HEK293 (cell line): ENCODE results near the gene MGAT4A.

Source experiments
- CTCF ChIA-PET: fragments of 350-600 bp; formaldehyde crosslinking; extraction: SDS; loops from one replicate; lab custom pipeline; 2021; ENCODE audit warnings: antibody characterized with exemption; lab: Yijun Ruan, JAX
- POLR2A ChIA-PET: fragments of 300-600 bp; formaldehyde crosslinking; extraction: SDS; loops from one replicate; lab custom pipeline; 2020; ENCODE audit warnings: antibody characterized with exemption, inconsistent platforms; lab: Yijun Ruan, JAX
- H3K27ac ChIP-seq: fragments of 200-500 bp; sonication (Bioruptor generic); 2 replicates; pipeline ENCODE4 v1.5.1; 2014; ENCODE audit warnings: low read depth, low read length, control low read depth, inconsistent platforms; ENCODE audit errors: extremely low read depth
- H3K36me3 ChIP-seq, 2 experiments: fragments of 200-500 bp in 1 of 2; sonication (Bioruptor generic) in 1 of 2; 1 replicate in 1 of 2; 2 replicates in 1 of 2; pipeline ENCODE4 v1.5.1; 2014 to 2017; ENCODE audit warnings: inconsistent platforms in 2 of 2, low read length in 2 of 2; ENCODE audit not compliant: control insufficient read depth in 2 of 2, insufficient read depth in 1 of 2
- H3K4me1 ChIP-seq: fragments of 200-500 bp; sonication (Bioruptor generic); 2 replicates; pipeline ENCODE4 v1.5.1; 2014; ENCODE audit warnings: mild to moderate bottlenecking, low read length, inconsistent platforms; ENCODE audit not compliant: control insufficient read depth, insufficient read depth
- H3K4me3 ChIP-seq: 2 replicates; pipeline ENCODE4 v1.5.1; 2011; ENCODE audit warnings: low read depth, mild to moderate bottlenecking, control low read depth, low read length, moderate library complexity
- H3K9me3 ChIP-seq: fragments of 200-500 bp; sonication (Bioruptor generic); 2 replicates; pipeline ENCODE4 v1.5.1; 2014; ENCODE audit warnings: low read depth, low read length, inconsistent platforms; ENCODE audit not compliant: control insufficient read depth, insufficient read depth
- EGR2 ChIP-seq: fragments of 450-650 bp; formaldehyde crosslinking; IDR thresholded peaks from 2 replicates; pipeline ENCODE4 v1.5.1; 2016; ENCODE audit warnings: low read depth, missing biosample characterization, missing genetic modification characterization
- KLF10 ChIP-seq: fragments of 450-650 bp; IDR thresholded peaks from 2 replicates; pipeline ENCODE4 v1.5.1; 2018; ENCODE audit warnings: missing biosample characterization, mild to moderate bottlenecking, missing genetic modification characterization
- SCRT1 ChIP-seq: fragments of 450-650 bp; formaldehyde crosslinking; IDR thresholded peaks from 2 replicates; pipeline ENCODE4 v1.5.1; 2016; ENCODE audit warnings: missing biosample characterization, missing genetic modification characterization, borderline replicate concordance
- SCRT2 ChIP-seq: fragments of 450-650 bp; formaldehyde crosslinking; IDR thresholded peaks from 2 replicates; pipeline ENCODE4 v1.5.1; 2016; ENCODE audit warnings: missing biosample characterization, missing genetic modification characterization
- ZIC2 ChIP-seq: fragments of 450-650 bp; formaldehyde crosslinking; IDR thresholded peaks from 2 replicates; pipeline ENCODE4 v1.5.1; 2016; ENCODE audit warnings: missing biosample characterization, missing genetic modification characterization
- ZNF138 ChIP-seq: fragments of 450-650 bp; formaldehyde crosslinking; IDR thresholded peaks from 2 replicates; pipeline ENCODE4 v1.5.1; 2016; ENCODE audit warnings: missing biosample characterization, missing genetic modification characterization, borderline replicate concordance
- ZNF169 ChIP-seq: fragments of 450-650 bp; formaldehyde crosslinking; IDR thresholded peaks from 2 replicates; pipeline ENCODE4 v1.5.1; 2016; ENCODE audit warnings: missing biosample characterization, missing genetic modification characterization
- ZNF175 ChIP-seq: fragments of 450-650 bp; formaldehyde crosslinking; IDR thresholded peaks from 2 replicates; pipeline ENCODE4 v1.5.1; 2016; ENCODE audit warnings: missing biosample characterization, missing genetic modification characterization
- ZNF2 ChIP-seq: fragments of 450-650 bp; formaldehyde crosslinking; IDR thresholded peaks from 2 replicates; pipeline ENCODE4 v1.5.1; 2016; ENCODE audit warnings: missing biosample characterization, missing genetic modification characterization
- ZNF223 ChIP-seq: fragments of 450-650 bp; formaldehyde crosslinking; IDR thresholded peaks from 2 replicates; pipeline ENCODE4 v1.5.1; 2016; ENCODE audit warnings: missing biosample characterization, missing genetic modification characterization
- ZNF23 ChIP-seq: fragments of 450-650 bp; formaldehyde crosslinking; IDR thresholded peaks from 2 replicates; pipeline ENCODE4 v1.5.1; 2016; ENCODE audit warnings: missing biosample characterization, missing genetic modification characterization, borderline replicate concordance
- ZNF239 ChIP-seq: fragments of 450-650 bp; formaldehyde crosslinking; IDR thresholded peaks from 2 replicates; pipeline ENCODE4 v1.5.1; 2016; ENCODE audit warnings: missing biosample characterization, missing genetic modification characterization
- ZNF366 ChIP-seq: fragments of 450-650 bp; formaldehyde crosslinking; conservative IDR thresholded peaks from 2 replicates; pipeline ENCODE4 v1.5.1; 2016; ENCODE audit warnings: missing biosample characterization, missing genetic modification characterization
- ZNF404 ChIP-seq: fragments of 450-650 bp; formaldehyde crosslinking; IDR thresholded peaks from 2 replicates; pipeline ENCODE4 v1.5.1; 2017; ENCODE audit warnings: missing biosample characterization, missing genetic modification characterization
- ZNF664 ChIP-seq: fragments of 450-650 bp; formaldehyde crosslinking; IDR thresholded peaks from 2 replicates; pipeline ENCODE4 v1.5.1; 2016; ENCODE audit warnings: missing biosample characterization, missing genetic modification characterization
- ZNF701 ChIP-seq: fragments of 450-650 bp; formaldehyde crosslinking; IDR thresholded peaks from 2 replicates; pipeline ENCODE4 v1.5.1; 2016; ENCODE audit warnings: missing biosample characterization, missing genetic modification characterization
- ZNF707 ChIP-seq: fragments of 450-650 bp; formaldehyde crosslinking; IDR thresholded peaks from 2 replicates; pipeline ENCODE4 v1.5.1; 2016; ENCODE audit warnings: missing biosample characterization, missing genetic modification characterization
- ZNF791 ChIP-seq: fragments of 450-650 bp; formaldehyde crosslinking; IDR thresholded peaks from 2 replicates; pipeline ENCODE4 v1.5.1; 2016; ENCODE audit warnings: missing biosample characterization, missing genetic modification characterization
- ZNF843 ChIP-seq: fragments of 450-650 bp; formaldehyde crosslinking; IDR thresholded peaks from 2 replicates; pipeline ENCODE4 v1.5.1; 2016; ENCODE audit warnings: missing biosample characterization, missing genetic modification characterization
- ZSCAN16 ChIP-seq: fragments of 450-650 bp; formaldehyde crosslinking; IDR thresholded peaks from 2 replicates; pipeline ENCODE4 v1.5.1; 2016; ENCODE audit warnings: missing biosample characterization, missing genetic modification characterization
- ZXDB ChIP-seq: fragments of 450-650 bp; formaldehyde crosslinking; IDR thresholded peaks from 2 replicates; pipeline ENCODE4 v1.5.1; 2016; ENCODE audit warnings: missing biosample characterization, missing genetic modification characterization
- TF ChIP-seq, protein P1 (sequence below): fragments of 450-650 bp; IDR thresholded peaks from 2 replicates; pipeline ENCODE4 v1.5.1; 2018; ENCODE audit warnings: missing biosample characterization, missing genetic modification characterization
- TF ChIP-seq, protein P2 (sequence below): fragments of 450-650 bp; formaldehyde crosslinking; IDR thresholded peaks from 2 replicates; pipeline ENCODE4 v1.5.1; 2016; ENCODE audit warnings: missing biosample characterization, missing genetic modification characterization

Gene MGAT4A

DNA sequence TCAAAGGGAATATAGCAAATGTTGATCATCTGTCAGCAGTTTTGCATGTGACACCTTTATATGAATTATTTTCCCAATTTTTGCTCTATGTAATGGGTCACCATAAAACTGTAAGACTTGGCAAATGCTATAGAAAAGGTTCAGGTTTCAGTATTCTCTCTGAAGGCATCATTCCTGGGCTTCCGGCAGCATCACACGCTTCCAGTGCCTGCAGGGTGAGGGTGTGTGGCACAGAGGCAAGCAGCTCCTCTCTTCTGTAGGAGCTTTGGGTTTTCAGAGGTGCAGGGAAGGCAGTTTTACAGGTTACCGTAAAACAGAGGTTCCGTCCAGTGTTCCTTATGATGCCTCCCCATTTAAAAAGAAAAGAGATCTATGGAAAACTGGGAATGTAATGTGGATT, 141.4 kb downstream of the MGAT4A start (continued):
- TF ChIP-seq, protein P1, sequence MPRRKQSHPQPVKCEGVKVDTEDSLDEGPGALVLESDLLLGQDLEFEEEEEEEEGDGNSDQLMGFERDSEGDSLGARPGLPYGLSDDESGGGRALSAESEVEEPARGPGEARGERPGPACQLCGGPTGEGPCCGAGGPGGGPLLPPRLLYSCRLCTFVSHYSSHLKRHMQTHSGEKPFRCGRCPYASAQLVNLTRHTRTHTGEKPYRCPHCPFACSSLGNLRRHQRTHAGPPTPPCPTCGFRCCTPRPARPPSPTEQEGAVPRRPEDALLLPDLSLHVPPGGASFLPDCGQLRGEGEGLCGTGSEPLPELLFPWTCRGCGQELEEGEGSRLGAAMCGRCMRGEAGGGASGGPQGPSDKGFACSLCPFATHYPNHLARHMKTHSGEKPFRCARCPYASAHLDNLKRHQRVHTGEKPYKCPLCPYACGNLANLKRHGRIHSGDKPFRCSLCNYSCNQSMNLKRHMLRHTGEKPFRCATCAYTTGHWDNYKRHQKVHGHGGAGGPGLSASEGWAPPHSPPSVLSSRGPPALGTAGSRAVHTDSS = no peak
- TF ChIP-seq ZNF138 (tag by site-specific recombination) = no peak

DNA sequence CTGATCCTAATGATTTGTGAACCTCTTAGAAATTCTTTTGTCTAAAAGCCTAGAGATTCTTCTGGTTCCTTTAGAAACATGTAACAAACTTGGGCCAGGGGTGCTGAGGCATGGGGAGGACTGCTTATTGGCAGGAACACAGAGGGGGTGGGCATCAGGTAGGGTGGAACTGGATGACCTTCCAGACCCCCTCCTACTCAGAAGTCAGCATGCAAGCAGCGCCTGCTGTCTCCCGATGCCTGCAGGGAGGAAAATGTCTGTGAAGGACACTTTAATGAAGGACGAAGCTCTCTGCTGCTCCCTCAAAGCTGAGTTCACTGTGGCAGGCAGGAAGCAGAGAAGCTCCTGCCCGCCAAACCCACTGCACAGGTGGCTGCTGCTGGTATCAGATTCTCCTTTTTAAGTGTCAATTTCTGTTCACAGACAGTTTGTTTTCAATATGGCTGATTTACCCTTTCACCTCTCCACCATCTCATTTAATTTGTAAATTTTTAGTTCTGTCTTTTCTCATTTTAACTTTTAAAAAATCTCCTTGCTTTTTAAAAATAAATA, 142.0 kb downstream of the MGAT4A start:
- TF ChIP-seq ZNF664 (tag by site-specific recombination) (0 out of 2 replicates have a peak, but pooled peaks have one; percentile 20), ZIC2 (peak; percentile 74), ZSCAN16 (no peak)
- ChIA-PET CTCF (no interaction called here), POLR2A (no interaction called here)
- H3K36me3 ChIP-seq = peaks cover 4 to 27% of the 10 kb centered on the region in 2 experiments; a peak in 2 of 3 replicates
- H3K9me3 ChIP-seq = no peaks in the 10 kb centered on the region
- H3K4me3 ChIP-seq = no peak overlapping the region
- no peaks in the 10 kb centered on the region; the same call in 1 of the 2 replicates for H3K4me1 ChIP-seq
- no peak overlapping the region for H3K27ac ChIP-seq

DNA sequence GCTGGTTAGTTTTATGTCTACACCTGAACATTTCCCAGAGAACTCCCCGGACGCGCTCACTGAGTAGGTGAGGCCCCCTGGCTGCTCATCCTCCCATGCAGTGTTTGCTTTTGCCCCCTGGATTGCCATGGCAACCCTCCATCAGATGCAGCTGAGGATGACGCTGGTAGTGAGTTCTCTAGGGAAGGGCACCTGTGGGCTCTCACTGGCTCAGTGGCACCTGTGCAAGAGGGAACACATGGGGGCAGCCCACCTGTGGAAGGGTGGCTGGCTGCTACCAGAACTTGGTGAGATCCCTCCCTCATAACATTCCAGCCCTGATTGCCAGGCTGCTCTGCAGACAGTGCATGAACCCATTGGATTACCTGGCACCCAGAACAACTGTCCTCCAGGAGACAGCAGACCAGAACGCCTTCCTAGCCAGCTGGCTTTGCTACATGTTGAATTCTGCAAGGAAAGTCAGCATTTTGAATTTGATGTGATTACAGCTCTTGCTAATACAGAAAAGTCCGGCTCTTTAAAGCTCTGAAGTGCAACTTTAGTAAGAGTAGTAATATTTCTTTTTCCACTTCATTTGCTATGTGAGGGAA, 144.3 kb downstream of the MGAT4A start:
- peaks cover 4 to 39% of the 10 kb centered on the region in 2 experiments; a peak in 2 of 3 replicates for H3K36me3 ChIP-seq
- no peak for TF ChIP-seq ZNF701 (tag by site-specific recombination)
- TF ChIP-seq SCRT2 (tag by site-specific recombination) = 0 out of 2 replicates have a peak, but pooled peaks have one; percentile 32
- no peak for TF ChIP-seq ZXDB (tag by site-specific recombination)
- 0 out of 2 replicates have a peak, but pooled peaks have one; percentile 25 for TF ChIP-seq SCRT1 (tag by site-specific recombination)
- ChIA-PET POLR2A (interaction anchor here (1.6 kb wide), 1 partner anchor 22 kb away, joined by 3 read pairs; the partner anchor contains the start of genes COA5 and UNC50), CTCF (interaction anchor here (0.6 to 1.0 kb wide), 2 partner anchors 15 to 503 kb away, joined by 3 read pairs; no protein-coding TSS in a partner anchor)
- H3K4me1 ChIP-seq = no peaks in the 10 kb centered on the region; the same call in 1 of the 2 replicates
- no peaks in the 10 kb centered on the region for H3K9me3 ChIP-seq
- H3K4me3 ChIP-seq = no peak overlapping the region
- H3K27ac ChIP-seq = no peak overlapping the region

DNA sequence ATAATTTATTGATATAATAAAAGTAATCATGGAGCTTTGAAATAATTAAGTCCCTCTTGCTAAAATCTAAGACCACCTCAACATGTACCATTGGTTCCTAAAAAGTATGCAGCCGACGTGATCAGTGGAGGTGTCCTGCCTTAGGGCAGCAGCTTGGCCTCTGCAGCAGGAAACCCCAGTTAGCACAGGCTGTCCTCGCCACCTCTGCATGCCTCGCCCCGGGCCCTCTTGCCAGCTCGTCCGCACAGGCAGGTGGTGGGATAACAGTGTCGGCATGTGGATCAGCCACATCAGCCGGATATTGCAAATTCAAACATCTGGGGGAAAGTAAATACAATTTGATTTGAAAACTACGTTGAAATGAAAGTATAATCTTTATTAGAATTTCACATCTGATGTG, 145.5 kb downstream of the MGAT4A start:
- H3K4me3 ChIP-seq = no peak overlapping the region
- TF ChIP-seq ZNF223 (tag by site-specific recombination) (no peak), ZNF239 (tag by site-specific recombination) (no peak), ZNF366 (tag by site-specific recombination) (no peak), ZNF175 (tag by site-specific recombination) (no peak), ZNF23 (tag by site-specific recombination) (no peak), EGR2 (tag by site-specific recombination) (no peak), ZNF2 (no peak), ZNF791 (tag by site-specific recombination) (no peak), ZNF843 (tag by site-specific recombination) (no peak), ZNF169 (tag by site-specific recombination) (no peak), KLF10 (no peak), ZNF707 (tag by site-specific recombination) (no peak), ZNF404 (tag by site-specific recombination) (no peak)
- TF ChIP-seq, protein P2, sequence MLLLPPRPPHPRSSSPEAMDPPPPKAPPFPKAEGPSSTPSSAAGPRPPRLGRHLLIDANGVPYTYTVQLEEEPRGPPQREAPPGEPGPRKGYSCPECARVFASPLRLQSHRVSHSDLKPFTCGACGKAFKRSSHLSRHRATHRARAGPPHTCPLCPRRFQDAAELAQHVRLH (tag by site-specific recombination) = no peak
- CTCF ChIA-PET = interaction anchor here (1.1 to 2.6 kb wide), 2 partner anchors 11 to 17 kb away, joined by 4 to 11 read pairs; no protein-coding TSS in a partner anchor
- no peaks in the 10 kb centered on the region for H3K9me3 ChIP-seq
- no peak overlapping the region for H3K27ac ChIP-seq
- no peaks in the 10 kb centered on the region; the same call in 1 of the 2 replicates for H3K4me1 ChIP-seq
- POLR2A ChIA-PET = no interaction called here
- H3K36me3 ChIP-seq = peaks cover 4 to 38% of the 10 kb centered on the region in 2 experiments; a peak in 2 of 3 replicates
